GM18526 (cell line): ENCODE data around the gene KCMF1.

ENCODE experiments used
- POLR2A ChIP-seq: IDR thresholded peaks from 3 replicates; pipeline ENCODE4 v1.6.1; 2011; ENCODE audit not compliant: insufficient read length; ENCODE audit errors: extremely low read depth

The KCMF1 gene

DNA sequence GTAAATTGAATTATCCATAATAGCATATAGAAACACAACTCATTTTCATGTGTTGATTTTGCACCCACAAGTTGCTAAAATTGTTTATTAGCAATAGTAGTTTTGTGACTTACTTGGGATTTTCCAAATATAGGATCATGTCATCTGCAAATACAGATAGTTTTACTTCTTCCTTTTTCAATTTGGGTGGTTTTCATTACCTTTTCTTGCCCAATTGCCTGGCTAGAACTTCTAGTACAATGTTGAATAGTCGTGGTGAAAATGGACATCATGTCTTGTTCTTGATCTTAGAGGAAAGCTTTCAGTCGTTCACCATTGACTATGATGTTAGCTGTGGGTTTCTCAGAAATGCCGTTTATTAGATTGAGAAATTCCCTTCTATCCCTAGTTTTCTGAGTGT, 102.1 kb downstream of the KCMF1 start:
- no peak for TF ChIP-seq POLR2A

- TF ChIP-seq POLR2A: no peak
Observed at GRCh38 chr2:85076618-85077274, 105.8 kb downstream of the KCMF1 start.

DNA sequence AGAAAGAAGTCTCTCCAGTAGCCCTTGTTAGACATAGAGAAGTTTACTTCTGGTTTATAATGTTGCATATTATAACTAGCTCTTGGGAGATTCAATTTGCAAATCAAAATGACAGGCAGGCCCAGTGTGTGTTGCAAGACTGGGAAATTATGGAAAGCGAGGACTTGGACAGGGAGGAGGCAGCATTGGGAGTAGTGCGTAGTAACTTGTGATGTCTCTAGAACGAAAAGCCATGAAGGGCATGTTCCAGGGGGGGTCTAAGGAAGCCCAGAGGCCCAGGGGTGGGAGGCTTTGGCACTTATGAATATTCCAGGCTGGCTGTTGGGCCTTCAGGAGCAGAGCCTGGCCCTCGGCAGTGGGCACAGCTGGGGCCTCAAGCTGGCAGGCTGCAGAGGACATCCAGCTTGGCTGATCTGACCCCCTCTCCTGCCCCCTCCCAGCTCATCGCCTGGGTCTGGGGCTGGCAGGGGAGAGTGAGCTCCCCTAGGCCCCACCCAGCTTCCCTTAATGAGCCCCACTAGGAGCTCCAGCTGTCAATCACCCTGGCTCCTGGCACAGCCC, 107.0 kb downstream of the KCMF1 start:
- no peak for TF ChIP-seq POLR2A

DNA sequence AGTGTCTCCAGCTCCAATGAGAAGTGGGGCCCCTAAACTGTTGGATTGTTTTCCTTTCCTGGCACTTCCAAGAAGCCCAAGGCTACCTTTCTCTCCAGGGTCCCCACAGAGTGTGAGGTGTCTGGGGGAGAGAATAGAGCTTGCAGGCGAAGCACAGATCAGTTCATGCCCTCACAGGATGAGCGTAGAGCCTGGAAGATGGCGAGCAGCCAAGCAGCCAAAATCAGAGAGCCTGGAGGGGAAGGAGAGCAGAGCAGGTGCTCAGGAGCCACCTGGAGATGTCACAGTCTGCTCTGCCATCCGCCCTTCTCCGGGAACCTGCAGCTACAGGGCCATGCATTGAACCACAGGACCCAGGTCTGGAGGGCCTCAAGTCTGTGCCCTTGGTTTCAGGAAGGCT, 107.6 kb downstream of the KCMF1 start:
- TF ChIP-seq POLR2A: no peak

GRCh38 chr2:85083092-85083491, 112.1 kb downstream of the KCMF1 start:
- TF ChIP-seq POLR2A: no peak

- TF ChIP-seq POLR2A: no peak
Observed at GRCh38 chr2:85085563-85085962, 114.6 kb downstream of the KCMF1 start.

DNA sequence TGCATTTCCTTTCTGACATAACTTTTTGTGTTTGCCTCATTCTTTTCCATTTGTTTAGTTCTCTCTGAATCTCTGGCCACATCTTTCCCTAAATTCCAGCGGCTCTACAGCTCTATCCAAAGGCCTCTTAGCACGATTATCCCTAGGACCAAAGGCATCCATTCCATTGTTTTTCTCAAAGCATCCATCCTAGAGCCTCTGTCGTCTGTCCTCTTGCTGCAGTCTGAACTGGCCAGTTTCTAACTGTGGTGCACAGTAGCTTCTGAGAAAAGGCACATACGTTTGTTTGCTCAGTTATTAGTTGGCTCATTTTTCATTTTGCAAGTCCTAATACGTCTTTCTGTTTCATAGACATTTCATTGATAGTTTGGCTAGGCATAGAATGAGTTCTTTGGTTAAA, 116.6 kb downstream of the KCMF1 start:
- TF ChIP-seq POLR2A: no peak

GRCh38 chr2:85088921-85089320, 118.0 kb downstream of the KCMF1 start:
- TF ChIP-seq POLR2A: no peak

GRCh38 chr2:85089585-85089984, 118.6 kb downstream of the KCMF1 start:
- no peak for TF ChIP-seq POLR2A

DNA sequence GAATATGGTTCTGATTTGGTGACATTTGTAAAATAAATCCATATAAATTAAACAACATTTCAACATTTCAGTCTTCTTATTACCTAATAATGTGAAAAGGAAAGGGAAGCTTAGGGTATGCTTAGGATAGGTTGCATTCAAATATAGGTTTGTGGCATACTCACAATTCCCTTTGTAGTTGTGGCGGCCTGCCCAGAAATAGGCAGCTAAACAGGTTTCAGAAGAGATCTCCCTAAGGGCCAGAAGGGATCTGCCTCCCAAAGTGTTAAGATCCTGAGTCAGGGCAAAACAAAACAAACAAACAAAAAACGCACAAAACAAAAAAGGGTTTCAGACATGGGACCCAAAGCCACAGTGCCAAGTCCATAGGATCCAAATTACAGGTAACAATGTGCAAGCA, 120.9 kb downstream of the KCMF1 start:
- TF ChIP-seq POLR2A: no peak

DNA sequence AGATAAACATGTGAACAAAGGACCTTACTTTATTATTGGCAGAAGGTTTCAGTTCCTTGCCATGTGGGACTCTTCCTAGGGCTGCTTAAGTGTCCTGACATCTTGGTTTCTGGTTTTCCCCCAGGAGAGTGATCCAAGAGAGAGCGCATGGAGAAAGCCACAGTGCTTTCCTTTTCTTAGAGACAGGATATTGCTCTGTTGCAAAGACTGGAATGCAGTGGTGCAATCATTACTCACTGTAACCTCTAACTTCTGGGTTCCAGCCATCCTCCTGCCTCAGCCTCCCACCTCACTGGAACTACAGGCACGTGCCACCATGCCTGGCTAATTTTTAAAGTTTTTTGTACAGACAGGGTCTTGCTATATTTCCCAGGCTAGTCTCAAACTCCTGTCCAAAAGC, 124.1 kb downstream of the KCMF1 start:
- TF ChIP-seq POLR2A: no peak

- no peak for TF ChIP-seq POLR2A
Observed at GRCh38 chr2:85096616-85097015, 125.7 kb downstream of the KCMF1 start.

GRCh38 chr2:85104228-85104627, 133.3 kb downstream of the KCMF1 start:
- TF ChIP-seq POLR2A: no peak

DNA sequence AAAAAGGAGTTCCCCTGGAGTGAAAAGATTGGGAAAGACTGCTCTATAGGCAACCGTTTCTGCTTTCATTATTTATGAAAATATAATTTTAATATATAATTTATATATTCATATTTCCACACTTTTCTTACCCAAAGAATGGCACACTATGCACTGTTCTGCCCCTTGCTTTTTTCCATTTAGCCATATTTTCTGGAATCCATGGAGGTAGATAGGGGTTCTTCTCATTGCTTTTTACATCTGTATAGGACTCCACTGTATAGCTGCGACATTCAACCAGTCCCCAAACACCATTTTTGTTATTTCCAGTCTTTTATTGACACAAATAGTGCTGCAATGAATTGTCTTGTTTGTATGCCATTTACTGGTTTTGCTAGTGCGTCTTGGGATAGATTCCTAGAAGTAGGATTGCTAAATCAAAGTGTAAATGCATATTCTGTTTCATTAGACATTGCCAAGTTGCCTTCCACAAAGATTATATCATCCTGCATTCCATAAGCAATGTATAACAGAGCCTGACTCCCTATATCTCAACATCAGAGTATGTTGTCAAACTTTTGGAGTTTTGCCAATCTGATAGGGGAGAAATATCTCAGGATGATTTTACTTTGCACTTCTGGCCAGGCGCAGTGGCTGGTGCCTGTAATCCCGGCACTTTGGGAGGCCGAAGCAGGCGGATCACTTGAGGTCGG, 135.7 kb downstream of the KCMF1 start:
- TF ChIP-seq POLR2A: no peak
